ENCODE measurements around the gene PAOX.

PAOX gene

DNA sequence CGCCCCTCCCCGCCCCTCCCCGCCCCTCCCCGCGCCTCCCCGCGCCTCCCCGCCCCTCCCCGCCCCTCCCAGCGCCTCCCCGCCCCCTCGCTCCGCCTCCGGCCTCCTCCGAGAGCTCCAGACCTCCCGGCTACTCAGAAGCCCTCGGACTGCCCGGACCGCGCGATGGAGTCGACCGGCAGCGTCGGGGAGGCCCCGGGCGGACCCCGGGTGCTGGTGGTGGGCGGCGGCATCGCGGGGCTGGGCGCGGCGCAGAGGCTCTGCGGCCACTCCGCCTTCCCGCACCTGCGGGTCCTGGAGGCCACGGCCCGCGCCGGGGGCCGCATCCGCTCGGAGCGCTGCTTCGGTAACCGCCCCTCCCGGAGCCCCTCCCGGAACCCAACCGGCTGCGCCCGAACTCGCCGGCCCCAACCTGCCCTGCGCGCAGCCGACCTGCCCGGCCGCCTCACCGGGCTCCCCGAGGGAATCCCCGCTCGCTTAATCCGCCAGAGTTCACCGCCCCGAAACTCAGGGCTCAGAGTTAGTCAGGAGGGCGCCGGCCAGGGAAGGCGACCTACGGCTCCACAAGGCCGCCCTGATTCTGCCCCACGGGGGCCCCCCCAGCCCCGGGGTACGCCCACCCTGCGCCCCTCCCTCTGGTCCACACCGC lies at the start of gene PAOX:
PAOX (plus strand) TSS at position 111 of the 649 bp plus-strand sequence; CDS start at position 166, 55 bp downstream.
- DNase-seq (ENCODE audit: low read depth in 2 of 2, low spot score in 1 of 2): no peak

DNA sequence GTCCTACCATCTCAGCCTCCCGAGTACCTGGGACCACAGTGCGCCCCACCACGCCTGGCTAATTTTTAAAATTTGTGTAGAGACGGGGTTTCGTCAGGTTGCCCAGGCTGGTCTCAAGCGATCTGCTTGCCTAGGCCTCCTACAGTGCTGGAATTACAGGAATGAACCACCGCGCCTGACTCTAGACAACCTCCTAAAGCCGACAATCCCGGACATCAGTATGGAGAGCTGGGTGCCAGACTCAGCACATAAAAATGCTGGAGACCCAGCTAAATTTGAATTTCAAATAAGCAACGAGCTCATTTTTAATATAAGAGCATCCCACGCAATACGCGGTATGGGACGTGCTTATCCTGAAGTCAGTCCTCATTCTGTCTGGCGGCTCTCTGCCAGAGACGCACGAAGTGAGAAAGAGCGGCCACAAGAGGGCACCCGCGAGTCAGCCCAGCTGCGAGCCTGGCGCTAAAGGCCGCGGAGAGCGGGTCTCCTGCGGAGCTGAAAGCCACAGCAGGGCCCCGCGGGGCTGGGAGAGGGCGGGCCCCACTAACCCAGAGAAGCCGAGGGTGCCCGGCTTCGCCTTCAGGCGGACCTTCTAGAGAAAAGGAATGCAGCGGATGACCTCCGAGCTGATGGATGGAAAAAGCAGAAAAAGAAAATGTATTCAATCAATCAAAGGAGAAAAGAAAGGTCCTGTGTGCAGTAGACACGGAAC lies 49.4 kb upstream of the PAOX start:
- DNase-seq (ENCODE audit: low read depth in 2 of 2, low spot score in 1 of 2): peak; percentile 68 to 82

GRCh38 chr10:133332936-133333699 lies 45.9 kb upstream of the PAOX start:
- DNase-seq (ENCODE audit: low read depth in 2 of 2, low spot score in 1 of 2): no peak

GRCh38 chr10:133334503-133335245 lies 44.4 kb upstream of the PAOX start:
- DNase-seq (ENCODE audit: low read depth in 2 of 2, low spot score in 1 of 2): no peak

- peak; percentile 60 to 66 for DNase-seq (ENCODE audit: low read depth in 2 of 2, low spot score in 1 of 2)
Measured at GRCh38 chr10:133335246-133336117, 43.6 kb upstream of the PAOX start.

GRCh38 chr10:133336118-133336576 lies 42.9 kb upstream of the PAOX start:
- no peak for DNase-seq (ENCODE audit: low read depth in 2 of 2, low spot score in 1 of 2)

GRCh38 chr10:133336577-133337369 lies 42.3 kb upstream of the PAOX start, which contains the start of gene CALY:
CALY (minus strand) TSS chr10:133336896; CDS start chr10:133328989, 7,907 bp downstream.
- DNase-seq (ENCODE audit: low read depth in 2 of 2, low spot score in 1 of 2): peak; percentile 54 to 62

DNA sequence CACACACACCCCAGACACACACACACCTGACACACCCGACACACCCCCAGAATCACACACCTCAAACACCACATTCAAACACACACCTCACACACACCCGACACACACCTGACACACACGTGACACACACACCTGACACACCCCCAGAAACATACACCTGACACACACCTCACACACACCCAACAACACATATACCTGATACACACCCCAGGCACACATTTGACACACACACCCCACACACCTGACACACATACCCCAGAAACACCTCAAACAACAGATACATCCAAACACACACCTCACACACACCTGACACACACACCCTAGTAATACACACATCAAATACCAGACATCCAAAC lies 41.7 kb upstream of the PAOX start:
- no peak for DNase-seq (ENCODE audit: low read depth in 2 of 2, low spot score in 1 of 2)

DNA sequence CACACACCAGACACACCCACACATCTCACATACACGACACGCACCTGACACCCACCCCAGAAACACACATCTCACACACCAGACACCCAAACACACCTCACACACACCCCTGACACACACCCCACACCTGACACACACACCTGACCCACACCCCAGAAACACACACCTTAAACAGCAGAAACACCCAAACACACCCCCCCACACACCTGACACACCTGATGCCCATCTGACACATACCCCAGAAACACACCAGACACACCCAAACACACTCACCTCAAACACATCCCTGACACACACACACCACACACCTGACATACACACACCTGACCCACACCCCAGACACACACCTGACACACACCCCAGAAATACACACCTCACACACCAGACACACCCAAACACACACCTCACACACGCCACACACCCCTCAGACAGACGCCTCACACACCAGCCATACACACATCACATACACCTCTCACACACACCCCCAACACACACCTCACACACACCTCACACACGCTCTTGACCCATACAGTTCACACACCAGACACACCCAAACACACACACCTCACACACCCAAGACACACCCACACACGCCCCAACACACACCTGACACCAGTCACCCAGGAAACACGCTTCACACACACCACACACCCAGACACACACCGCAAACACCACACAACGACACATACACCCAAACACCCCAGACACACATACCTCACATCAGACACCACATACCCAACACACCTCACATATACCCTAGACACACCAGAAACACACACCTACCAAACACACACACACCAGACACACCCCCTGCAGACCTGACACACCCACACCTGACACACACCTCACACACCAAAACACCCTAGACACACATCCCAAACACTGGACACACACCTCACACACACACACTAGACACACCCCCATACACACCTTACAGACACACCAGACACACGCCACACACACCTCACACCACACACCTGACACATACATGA lies 40.7 kb upstream of the PAOX start:
- DNase-seq (ENCODE audit: low read depth in 2 of 2, low spot score in 1 of 2): no peak

- DNase-seq (ENCODE audit: low read depth in 2 of 2, low spot score in 1 of 2): no peak
Measured at GRCh38 chr10:133339708-133340380, 39.2 kb upstream of the PAOX start.

DNA sequence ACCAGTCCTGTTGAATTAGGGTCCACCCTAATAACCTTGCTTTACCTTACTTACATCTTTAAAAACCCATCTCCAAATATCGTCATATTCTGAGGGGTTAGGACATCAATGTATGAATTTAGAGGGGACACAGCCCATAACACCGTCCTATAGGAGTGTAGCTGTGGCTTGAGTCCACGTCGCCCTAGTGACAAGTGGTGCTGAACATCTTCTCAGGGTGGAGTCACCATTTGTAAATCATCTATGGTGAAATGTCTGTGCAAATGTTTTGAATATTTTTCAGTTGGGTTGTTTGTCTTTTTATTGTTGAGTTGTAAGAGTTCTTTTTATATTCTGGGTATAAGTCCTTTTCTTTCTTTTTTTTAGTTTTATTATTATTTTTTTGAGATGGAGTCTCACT lies 37.1 kb upstream of the PAOX start:
- no peak for DNase-seq (ENCODE audit: low read depth in 2 of 2, low spot score in 1 of 2)

DNA sequence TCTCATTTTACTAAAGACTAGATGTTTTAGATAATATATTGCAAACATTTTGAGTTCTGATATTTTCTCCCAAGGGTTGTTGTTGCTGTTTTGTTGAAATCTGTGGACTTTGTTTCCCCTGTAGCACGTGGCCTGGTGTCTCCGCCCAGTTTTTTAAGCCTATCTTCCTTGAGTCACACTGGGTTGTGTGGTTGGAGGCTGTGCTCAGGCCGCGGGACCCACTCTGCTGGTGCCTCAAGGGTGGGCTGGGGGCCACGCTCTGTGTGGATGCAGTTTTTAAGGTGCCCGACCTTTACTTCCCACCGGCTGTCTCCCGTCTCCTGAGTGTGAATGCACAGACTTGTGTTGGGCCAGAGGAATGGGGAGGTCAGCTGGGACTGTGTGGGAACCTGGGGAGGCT lies 36.1 kb upstream of the PAOX start:
- no peak for DNase-seq (ENCODE audit: low read depth in 2 of 2, low spot score in 1 of 2)

- no peak for DNase-seq (ENCODE audit: low read depth in 2 of 2, low spot score in 1 of 2)
Measured at GRCh38 chr10:133343558-133343957, 35.5 kb upstream of the PAOX start.

DNA sequence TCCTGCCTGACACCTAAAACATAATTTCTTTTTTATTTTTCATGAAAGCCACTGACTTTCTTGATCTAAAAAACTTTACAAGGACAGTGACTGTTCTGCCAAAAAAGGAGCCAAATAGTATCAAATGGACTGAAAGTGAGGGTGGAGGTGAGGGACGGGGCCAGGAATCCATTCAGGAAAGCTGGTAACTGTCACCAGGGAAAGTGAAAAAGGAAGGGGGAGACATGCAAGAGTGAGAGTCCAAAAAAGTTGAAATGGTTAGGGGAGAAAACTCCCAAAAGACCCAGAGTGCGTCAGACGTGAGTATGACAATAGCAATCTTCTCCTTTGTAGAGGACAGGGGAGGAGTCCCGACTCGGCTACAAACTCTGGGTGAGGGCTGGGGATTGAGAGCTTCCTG lies 34.8 kb upstream of the PAOX start:
- DNase-seq (ENCODE audit: low read depth in 2 of 2, low spot score in 1 of 2): no peak

GRCh38 chr10:133346413-133346812 lies 32.6 kb upstream of the PAOX start:
- no peak for DNase-seq (ENCODE audit: low read depth in 2 of 2, low spot score in 1 of 2)

DNA sequence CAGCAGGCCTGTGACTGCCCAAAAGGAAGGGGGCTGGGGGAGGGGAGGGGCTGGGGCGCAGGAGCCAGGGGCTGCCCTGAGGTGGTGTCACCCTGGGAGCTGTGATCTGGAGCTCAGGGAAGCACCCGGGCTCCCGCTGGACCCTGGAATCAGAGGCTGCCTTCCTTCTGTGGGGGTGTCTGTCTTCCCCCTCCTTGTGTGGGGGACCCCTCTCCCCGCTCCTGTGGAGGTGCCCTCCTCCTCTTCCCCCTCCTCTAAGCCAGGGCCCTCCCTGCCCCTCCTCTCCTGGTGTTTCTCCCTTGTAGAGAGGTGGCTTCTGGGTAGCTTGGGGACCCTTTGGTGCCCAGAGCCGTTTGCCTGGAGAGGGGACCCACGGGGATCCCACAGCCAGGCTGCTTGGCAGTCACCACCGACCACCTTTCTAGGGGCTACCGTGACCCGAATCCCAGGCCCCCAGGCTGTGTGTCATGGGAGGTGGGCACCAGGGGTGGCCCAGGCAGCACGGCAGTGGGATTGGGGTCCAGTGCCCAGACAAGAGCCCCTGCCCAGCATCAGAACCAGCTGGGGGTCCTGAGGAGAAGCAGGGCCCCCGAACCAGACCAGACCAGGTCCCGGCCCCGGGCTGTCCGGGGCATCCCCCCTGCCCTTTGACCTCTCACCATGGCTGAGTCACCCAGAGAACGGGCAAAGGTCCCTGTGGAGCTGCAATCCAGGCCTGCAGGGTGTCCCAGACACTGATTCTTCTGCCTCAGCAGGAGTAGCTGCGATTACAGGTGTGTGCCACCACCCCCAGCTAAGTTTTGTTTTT lies 31.1 kb upstream of the PAOX start:
- no peak for DNase-seq (ENCODE audit: low read depth in 2 of 2, low spot score in 1 of 2)

DNA sequence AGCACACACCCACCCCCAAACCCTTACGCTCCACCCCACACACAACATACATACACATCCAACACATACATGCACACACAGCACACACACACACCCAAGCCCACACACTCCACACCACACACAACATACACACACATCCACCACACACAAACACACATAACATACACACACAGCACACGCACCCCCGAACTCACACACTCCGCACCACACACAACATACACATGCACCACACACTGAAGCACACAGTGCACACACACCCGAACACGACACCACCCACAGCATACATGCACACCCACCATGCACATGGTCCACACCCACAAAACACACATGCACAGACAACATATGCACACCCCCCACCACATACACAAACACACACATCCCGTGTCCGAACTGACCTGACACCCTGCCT lies 29.9 kb upstream of the PAOX start:
- no peak for DNase-seq (ENCODE audit: low read depth in 2 of 2, low spot score in 1 of 2)
